GM10266 (cell line): Measurements from ENCODE around the gene TNFAIP3.

Experiments used
- DNase-seq: peaks from one replicate; pipeline ENCODE4 v3.0.0; 2012; ENCODE audit errors: extremely low spot score
- TF ChIP-seq, protein P1 (sequence below): IDR thresholded peaks from 2 replicates; pipeline ENCODE4 v1.5.1; 2012; ENCODE audit warnings: mild to moderate bottlenecking, low read depth; ENCODE audit not compliant: control insufficient read depth, insufficient read depth; ENCODE audit errors: missing control alignments

TNFAIP3 gene

DNA sequence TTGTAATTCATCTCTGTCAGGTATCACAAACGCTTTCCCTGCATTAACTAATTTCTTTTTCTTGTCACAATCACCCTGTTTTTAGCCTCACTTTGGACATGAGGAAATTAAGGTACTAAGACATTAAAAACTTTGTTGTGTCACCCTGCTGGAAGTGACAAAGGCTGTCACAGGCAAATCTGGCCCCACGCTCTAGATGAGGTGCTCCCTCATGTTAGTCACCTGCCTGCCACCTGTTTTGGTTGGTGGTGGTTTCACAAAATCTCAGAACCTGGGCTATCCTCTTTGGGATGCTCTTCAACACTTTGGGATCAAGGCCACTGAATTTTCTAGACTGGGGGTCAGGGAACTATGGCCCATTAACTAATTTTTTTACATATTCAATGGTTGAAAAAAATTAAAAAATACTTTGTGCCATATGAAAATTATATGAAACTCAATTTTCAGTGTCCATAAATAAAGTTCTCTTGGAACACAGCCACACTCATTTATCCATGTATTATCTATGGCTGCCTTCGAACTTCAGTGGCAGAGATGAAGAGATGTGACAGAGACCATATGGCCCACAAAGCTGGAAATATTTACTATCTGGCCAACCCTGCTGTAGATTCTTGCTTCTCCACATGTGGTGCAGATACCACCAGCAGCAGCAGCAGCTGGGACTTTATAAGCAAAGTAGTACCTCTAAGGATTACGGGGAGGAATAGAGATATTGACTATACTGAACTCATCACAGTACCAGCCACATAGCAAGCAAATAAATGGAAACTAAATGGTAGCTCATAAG lies 16.1 kb upstream of the TNFAIP3 start:
- TF ChIP-seq, protein P1, sequence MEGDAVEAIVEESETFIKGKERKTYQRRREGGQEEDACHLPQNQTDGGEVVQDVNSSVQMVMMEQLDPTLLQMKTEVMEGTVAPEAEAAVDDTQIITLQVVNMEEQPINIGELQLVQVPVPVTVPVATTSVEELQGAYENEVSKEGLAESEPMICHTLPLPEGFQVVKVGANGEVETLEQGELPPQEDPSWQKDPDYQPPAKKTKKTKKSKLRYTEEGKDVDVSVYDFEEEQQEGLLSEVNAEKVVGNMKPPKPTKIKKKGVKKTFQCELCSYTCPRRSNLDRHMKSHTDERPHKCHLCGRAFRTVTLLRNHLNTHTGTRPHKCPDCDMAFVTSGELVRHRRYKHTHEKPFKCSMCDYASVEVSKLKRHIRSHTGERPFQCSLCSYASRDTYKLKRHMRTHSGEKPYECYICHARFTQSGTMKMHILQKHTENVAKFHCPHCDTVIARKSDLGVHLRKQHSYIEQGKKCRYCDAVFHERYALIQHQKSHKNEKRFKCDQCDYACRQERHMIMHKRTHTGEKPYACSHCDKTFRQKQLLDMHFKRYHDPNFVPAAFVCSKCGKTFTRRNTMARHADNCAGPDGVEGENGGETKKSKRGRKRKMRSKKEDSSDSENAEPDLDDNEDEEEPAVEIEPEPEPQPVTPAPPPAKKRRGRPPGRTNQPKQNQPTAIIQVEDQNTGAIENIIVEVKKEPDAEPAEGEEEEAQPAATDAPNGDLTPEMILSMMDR: no peak
- DNase-seq: no peak

DNA sequence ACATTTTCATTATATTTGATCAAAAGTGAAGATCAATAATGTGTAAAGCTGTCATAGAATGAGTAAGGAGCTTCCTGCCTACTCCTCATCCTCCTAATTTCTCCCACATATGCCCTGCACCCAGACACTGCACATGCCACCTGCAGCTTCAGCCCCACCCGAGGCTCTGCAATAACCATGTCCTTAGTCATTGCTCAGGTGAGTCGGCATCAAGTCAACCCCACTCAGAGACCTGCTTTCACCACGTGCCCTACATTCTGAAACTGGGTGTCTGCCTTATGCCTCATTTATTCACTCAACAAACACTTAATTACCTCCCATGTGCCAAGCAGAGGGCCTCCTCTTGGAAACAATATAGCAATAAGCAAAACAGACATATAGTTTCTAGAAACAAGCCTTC lies 15.4 kb upstream of the TNFAIP3 start:
- no peak for DNase-seq
- TF ChIP-seq, protein P1: no peak

DNA sequence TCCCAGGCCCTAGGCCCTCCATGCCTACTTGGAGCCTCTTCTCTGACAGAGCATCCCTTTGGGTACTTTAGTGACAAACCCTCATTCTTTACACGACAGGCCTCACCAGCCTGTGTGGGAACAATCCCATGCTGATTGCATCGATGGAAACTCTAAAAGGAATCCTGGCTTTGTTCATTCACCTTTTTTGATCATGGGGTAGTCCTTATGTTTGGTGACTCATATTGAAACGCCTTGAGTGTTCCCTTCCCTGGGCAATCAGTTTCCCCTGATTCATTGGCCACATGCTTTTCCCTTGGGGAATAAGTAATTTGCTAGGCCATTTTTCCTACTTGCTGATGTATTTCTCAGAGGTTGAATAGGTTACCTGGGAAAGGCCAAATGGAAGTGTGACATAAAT lies 14.7 kb upstream of the TNFAIP3 start:
- no peak for DNase-seq
- TF ChIP-seq, protein P1: no peak

DNA sequence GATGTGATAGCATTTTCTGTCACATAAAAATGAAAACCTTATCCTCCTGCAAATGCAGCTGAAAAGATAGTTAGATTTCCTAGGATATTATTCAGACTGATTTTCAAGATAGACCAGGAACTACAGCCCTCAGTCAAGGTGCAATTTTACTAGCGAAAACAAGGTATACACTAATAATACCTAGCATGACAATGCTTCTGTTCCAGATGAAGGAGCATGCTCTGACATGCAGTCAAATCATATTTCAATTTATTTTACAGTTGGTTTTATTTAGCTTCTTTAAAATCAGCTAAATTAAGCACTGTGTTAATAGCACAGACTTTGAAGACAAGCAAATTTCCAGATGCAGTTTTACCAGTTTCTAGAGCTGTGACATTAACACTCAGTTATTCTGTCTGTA lies 14.2 kb upstream of the TNFAIP3 start:
- DNase-seq: no peak
- TF ChIP-seq, protein P1: no peak

- TF ChIP-seq, protein P1: no peak
- DNase-seq: no peak
These were observed 13.4 kb upstream of the TNFAIP3 start for GRCh38 chr6:137853569-137854213.

GRCh38 chr6:137856138-137856898 lies 10.7 kb upstream of the TNFAIP3 start:
- no peak for DNase-seq

More at GRCh38 chr6:137856138-137856898, 10.7 kb upstream of the TNFAIP3 start:
- TF ChIP-seq, protein P1: no peak
